HG03108 (cell line): Measurements from ENCODE around the gene C9orf50.

Experiments used
- ATAC-seq: cut with Tn5 transposase; IDR thresholded peaks from one replicate; pipeline ENCODE4 v1.9.1; 2021; ENCODE audit warnings: moderate library complexity; ENCODE audit not compliant: unreplicated experiment

C9orf50 gene

DNA sequence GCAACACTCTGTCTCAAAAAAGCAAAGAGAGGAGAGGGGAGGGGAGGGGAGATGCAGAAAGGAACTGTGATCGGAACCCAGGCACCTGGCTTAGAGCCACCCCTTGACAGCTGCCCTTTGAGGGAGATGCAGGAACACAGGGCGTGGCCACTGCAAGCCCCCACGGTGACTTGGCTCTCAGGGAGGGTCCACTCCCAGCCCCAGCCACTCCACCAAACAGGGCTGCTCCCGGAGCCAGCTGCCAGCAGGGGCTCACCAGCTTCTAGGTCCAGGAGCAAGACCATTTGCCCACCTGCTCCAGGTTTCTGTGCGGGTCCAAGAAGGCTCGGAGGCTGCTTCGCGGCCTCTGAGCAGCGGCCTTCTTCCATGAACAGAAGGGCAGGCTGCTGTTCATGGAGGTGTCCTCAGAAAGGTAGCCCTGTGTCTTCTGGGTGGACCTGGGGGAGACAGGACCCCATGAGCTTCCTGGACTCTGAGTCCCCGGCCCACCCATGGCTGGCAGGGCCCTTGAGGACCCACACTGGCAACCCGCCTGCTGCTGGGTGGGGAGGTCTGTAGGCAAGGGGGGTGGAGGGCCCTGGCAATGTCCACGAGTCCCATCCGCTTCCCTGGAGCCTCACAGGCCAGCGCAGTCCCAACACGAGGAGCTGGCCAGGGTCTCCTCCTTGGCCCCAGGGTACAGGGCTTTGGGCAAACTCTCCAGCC is 7.9 kb downstream of the C9orf50 start:
- ATAC-seq: no peak

DNA sequence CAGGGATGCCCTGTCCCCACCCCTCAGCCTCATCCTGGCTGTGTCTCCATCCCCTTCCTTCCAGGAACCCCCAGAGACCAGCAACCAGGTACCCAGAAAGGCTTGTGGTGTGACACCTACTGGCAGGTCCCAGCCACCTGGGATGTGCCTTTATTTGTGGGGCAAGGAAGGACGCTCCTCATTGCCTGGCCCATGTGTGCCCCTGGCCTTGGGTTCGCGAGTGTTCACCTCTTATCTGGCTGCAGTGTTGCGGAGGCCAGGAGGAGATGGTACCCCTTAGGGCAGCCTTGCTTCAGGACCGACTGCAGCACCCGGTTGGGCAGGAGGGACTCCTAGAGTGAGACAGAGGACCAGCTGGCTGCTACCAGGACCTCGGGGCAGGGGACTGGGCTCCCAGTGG is 8.8 kb downstream of the C9orf50 start:
- ATAC-seq: no peak

GRCh38 chr9:129611307-129611800 is 9.5 kb downstream of the C9orf50 start:
- no peak for ATAC-seq

- peak; percentile 46 for ATAC-seq
Observed at GRCh38 chr9:129610473-129611306, 10.2 kb downstream of the C9orf50 start.

GRCh38 chr9:129610213-129610472 is 10.8 kb downstream of the C9orf50 start:
- no peak for ATAC-seq

DNA sequence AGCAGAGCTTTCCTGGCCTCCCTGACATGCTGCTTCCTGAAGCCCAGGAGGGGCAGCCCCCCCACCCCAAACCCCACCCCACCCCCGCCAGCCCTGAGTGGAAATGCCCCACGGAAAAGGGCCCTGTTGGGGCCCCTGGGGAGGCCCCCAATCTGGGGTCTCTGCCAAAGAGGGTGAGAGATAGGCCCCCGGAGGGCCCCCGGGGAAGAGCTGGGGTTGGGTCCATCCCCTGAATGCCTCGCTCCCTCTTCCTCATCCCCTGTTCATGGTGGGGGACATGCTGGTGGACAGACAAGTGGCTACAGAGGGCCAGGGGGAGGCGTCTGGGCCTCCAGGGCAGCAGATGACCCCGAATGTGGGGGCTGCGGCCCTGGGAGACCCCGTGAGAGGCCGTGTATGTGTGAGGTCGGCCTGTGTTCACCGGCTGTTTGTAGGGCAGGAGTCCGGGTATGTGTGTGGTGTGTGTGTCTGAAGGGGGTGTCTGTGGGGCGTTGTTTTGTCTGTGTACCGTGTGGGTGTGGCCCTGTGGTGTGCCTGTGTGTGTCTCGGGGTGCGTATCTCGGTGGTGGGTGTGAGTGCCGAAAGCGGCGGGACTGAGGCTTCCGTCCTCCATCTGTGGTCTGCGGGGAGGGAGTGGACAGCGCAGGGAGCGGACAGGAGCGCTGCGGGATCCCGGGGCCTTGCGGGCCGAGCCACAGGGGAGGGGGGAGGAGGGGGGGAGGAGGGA is 11.3 kb downstream of the C9orf50 start:
- no peak for ATAC-seq

DNA sequence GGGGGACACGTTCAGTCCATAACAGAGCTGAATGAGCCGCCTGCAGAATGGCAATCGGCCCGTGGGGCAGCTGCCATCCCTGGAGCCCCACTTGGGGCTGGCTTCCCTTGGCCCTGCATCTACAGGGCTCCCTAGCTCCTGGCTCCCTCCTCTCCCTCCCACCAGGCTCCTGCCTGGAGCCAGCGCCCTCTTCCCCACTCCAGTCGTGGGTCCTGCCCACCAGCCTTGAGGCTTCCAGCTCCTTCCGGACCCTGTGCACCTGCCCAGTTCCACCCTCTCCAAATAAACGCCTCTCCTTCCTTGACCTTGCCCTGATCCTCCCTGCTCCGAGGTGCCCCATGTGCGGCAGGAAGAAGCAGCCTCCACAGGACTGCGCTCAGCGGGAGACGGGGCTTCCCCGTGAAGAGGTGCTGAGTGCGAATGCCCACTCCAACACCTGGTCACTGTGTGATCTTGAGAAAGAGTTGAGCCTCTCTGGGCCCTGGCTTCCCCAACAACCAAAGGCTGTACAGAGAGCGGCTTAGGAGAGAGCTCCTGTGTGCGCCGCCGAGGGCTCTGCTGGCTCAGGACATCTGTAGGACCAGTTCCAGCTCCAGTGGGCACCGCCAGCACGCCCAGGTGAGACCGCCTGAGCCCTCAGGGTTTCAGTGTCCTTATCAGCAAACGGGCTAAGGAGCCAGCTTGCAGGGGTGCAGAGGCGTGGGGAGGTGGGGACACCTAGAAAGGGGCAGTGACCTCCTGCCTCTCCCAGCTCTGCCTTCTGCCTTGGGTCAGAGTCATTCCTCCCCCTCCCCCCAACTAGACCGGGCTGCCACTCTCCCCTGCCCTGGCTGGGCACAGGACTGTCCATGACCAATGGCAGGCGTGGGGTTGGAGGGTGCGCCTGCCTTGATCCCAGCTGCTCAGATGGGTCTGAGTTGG is 12.1 kb downstream of the C9orf50 start:
- ATAC-seq: no peak

DNA sequence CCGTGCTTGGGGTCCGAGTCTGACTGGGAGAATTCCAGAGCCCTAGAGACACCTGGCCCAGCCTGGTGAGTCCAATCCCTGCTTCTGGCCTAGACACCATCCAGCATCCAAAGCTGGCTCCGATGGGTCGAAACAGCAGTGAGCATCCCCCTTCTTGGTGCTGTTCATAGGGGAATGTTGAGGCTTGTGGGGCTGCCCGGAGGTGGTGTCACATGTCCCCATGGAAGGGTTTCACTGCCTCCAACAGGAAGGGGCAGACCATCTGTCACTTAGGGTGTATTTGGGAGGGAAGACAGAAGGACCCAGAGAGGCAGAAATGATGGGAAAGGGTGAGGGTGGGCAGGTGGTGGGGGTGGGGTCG is 13.9 kb downstream of the C9orf50 start:
- no peak for ATAC-seq

DNA sequence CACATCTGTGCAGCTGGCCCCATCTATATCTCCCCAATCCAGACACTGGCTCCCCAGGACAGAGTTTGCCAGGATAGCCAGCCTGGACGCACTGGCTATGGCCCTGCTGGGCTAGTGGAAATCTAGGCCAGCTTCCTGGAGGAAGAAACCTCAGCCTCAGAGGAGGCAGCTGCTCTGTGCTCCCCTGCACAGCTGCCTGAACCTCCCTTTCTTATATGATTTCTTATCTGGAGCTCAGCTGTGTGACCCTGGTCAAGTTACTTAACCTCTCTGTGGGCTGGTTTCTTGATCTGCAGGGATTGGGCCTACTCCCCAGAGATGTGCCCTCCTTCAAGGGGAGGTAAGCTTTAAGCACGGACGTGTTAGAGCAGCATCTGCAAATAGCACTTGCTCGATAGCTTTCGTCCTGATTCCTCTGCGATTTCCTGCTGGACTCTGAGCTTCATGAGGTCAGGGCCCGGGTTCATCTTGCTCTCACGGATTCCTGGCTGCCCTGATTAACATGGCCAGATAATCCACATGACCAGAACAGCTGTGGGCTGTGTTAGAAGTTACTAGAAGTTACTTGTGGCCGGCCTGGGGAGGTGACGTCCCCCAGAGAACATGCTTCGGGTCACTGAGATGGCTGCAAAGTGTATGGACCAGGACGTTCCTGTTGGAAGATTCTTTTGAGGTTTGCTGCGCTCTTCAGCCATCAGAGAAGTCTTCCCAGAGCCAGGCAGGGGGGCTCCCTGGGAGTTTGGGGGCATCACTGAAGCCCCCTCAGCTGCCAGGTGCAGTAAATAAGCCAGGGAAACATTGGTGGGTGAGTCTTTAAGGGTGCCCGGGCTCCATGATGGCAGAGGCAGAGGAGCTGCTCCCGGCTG is 14.5 kb downstream of the C9orf50 start:
- ATAC-seq: no peak

DNA sequence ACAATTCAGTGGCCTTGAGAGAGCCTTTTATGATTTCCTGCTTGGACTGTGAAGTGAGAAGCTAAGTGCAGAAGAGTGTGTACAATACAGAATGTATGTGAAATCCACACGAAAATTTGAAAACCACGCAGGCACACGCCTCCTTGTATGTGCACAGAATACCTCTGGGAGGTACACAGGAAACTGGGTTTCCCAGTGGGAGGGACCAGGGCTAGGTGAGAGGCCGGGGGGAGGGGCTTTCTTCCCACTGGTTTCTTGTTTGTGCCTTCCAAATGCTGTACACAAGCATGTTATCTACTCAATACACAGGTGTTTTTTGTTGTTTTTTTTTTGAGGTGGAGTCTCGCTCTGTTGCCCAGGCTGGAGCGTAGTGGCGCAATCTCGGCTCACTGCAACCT is 16.1 kb downstream of the C9orf50 start:
- ATAC-seq: no peak

GRCh38 chr9:129604056-129604765 is 16.7 kb downstream of the C9orf50 start:
- ATAC-seq: no peak

GRCh38 chr9:129602598-129603415 is 18.1 kb downstream of the C9orf50 start:
- ATAC-seq: no peak

DNA sequence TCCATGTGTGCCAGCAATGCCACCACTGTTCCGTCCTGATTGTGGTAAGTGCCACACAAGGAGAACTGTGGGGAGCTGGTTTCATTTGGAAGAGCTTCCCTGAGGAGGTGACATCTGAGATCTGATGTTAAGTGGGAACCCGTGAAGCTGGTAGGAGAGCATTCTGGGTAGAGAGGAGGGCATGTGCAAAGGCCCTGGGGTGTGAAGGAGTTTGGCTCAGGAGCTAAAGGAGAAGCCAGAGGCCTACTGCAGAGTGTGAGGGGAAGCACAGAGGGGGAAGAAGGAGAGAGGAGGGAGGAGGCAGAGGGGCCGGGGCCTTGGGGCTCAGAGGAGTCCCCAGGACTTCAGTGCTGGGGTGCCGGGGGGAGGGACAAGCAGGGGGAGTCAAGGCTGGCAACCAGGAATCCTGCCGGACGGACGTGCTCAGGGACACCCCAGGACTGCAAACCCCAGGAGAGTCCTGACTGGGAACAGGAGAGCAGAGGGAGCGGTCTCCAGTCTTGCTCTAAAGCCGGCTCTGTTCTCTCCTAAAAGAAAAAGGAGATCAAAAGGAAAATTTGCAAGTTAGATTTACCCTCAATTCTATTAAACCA is 19.7 kb downstream of the C9orf50 start:
- ATAC-seq: no peak

GRCh38 chr9:129598089-129598596 is 22.8 kb downstream of the C9orf50 start:
- ATAC-seq: no peak

DNA sequence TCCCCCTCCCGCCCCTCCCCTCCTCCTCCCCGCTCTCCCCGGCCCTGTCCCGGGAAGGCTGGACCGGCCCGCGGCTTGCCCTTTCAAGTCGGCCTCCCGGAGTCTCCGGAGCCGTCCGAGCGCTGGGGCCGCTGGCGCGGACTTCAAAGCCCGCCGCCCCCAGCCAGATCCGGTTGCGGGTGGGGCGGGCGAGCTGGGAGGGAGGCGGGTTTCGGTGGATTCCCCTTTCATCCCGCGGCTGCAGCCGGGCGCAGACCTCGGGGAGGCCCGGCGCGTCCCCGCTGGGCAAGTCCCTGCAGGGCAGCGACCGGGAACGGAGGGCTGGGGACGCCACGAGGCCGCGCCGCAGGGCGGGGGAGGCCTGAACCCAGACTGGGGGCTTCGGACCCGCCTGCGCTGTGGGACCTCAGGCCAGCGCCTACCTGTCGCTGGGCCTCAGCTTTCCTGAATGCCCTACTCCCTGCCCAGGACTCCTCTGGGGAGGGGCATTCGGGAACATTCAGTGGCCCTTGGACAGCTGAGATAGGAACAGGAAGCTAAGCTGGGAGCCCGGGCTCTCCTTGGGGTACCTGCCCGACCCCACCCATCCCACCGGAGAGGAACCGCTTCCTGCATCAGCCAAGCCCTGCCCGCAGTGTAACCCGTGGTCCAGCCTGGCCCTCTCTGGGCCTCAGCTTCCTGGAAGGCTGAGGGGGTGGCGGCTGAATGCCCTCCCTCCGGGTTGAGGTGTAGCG is 23.4 kb downstream of the C9orf50 start:
- peak; percentile 52 for ATAC-seq

GRCh38 chr9:129596541-129597331 is 24.2 kb downstream of the C9orf50 start:
- ATAC-seq: no peak
